ENCODE results near the gene KDF1. TPM values are rescaled to one million over a fixed set of nuclear protein-coding genes. Genes with fewer than 3 reads are reported as not detected.

KDF1 gene
- polyA plus RNA-seq (ENCODE audit: insufficient read length in 3 of 3): 10 to 100 TPM in 1 of 3 donors, 1 to 10 TPM in 2; 8.6 to 10.4 (median 9.3) TPM

DNA sequence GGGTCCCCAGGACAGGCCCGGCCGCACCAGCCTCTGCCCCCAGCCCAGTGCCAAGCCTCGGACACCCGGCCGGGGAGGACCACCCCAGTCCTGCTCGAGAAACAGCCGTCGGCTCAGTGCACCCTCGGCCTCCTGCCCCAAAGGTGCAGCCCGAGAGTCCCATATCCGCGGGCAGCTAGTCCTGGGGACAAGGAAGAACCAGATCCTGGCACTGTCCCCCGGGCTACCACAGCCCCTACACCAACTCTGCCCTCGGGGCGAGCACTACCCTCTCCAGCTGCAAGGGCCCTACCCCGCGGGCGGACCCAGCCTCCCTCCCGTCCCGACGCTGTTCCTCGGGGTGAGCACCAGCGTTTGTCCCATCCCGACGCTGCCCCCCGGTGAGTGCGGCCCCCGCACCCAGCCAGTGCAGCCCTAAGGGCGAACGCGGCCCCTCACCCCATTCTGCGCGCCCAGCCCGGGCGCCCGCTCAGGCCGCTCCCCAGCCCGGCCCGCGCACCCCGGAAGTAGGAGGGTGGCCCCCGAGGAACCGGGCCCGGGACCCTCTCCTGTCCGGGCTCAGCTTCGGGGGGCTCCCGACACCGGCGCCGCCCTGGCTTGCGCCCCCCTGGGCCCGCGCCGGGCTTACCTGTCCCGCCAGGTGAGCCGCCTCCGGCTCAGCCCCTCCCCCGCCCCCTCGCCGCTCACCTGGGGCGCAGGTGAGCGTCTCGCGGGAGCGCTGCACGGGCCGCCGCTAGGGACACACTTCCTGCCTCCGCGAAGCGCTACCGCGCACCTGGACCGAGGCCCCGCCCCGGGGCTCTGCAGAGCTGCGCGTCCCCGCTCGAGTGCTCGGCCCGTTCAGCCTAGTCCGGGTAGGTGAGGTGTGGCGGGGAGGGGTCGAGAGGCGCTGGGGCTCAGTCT lies at the start of gene KDF1:
Gene KDF1 (minus strand): TSS at position 747 of the 903 bp plus-strand sequence. CDS start 8,088 bp downstream, outside the sequence.
- DNase-seq (ENCODE audit: low read depth in 3 of 3, low spot score in 2 of 3): peak; percentile 23 to 61 (median 52)

DNA sequence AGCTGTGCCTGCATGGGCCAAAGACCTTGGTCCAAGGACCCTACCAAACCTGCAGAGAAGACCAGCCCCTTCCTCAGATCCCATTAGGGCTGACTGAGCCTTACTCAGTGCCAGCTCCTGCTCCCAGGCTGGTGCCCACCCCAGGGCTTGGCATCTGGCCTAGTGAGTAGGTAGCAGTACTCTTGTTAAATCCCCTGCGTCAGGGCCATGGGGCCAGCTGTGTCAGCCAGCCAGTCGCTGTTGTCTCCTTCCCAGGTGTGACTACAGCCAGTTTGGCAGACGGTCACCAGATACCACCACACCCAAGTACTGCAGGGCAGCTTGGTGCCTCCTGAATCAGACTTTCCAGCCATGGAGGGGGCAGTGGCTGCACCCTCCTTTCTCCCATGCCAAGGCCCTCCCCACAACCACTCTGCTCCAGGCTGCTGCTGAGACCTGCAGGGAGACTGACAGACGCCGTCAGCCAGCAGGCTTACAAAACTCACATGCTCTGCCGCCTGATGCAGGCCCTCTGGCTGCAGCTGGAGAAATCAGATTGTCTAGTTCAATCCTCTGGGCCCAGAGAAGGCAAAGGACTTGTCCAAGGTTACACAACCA lies 49.4 kb upstream of the KDF1 start:
- no peak for DNase-seq (ENCODE audit: low read depth in 3 of 3, low spot score in 2 of 3)

DNA sequence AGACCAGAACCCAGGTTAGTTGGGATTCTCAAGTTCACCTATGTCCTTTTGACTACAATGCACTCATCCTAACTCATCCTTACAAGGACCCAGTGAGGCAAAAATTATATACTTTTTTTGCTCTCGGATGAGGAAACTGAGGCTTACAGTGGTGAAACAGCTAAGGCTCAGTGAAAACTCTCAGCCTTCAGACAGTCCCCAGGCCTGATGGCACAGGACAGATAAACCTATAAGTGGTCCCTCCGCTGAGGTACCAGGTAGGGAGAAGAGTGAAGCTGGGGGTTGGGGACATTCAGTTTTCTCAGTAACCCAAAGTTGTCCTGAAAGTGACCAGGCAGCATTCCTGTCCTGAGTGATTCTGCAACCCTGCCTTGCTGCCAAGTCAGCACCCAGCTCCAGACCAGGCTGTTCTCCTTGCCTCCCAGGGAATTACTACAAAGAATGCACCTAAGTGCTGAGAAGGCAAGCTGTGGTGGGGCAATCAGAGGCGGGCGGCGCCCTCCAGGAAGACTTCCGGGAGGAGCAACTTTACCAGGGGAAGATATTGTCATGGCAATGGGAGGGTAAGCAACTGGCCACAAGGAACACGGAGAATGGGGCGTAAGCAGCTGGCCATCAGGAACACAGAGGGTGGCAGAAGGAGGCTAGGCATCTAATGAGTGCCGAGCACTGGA lies 47.8 kb upstream of the KDF1 start:
- DNase-seq (ENCODE audit: low read depth in 3 of 3, low spot score in 2 of 3): no peak

- DNase-seq (ENCODE audit: low read depth in 3 of 3, low spot score in 2 of 3): no peak
Measured at GRCh38 chr1:27006683-27007082, 46.4 kb upstream of the KDF1 start.

GRCh38 chr1:27005648-27006496 lies 45.6 kb upstream of the KDF1 start:
- DNase-seq (ENCODE audit: low read depth in 3 of 3, low spot score in 2 of 3): no peak

GRCh38 chr1:27005166-27005530 lies 44.9 kb upstream of the KDF1 start:
- no peak for DNase-seq (ENCODE audit: low read depth in 3 of 3, low spot score in 2 of 3)

- no peak for DNase-seq (ENCODE audit: low read depth in 3 of 3, low spot score in 2 of 3)
Measured at GRCh38 chr1:27004471-27005165, 44.4 kb upstream of the KDF1 start.

DNA sequence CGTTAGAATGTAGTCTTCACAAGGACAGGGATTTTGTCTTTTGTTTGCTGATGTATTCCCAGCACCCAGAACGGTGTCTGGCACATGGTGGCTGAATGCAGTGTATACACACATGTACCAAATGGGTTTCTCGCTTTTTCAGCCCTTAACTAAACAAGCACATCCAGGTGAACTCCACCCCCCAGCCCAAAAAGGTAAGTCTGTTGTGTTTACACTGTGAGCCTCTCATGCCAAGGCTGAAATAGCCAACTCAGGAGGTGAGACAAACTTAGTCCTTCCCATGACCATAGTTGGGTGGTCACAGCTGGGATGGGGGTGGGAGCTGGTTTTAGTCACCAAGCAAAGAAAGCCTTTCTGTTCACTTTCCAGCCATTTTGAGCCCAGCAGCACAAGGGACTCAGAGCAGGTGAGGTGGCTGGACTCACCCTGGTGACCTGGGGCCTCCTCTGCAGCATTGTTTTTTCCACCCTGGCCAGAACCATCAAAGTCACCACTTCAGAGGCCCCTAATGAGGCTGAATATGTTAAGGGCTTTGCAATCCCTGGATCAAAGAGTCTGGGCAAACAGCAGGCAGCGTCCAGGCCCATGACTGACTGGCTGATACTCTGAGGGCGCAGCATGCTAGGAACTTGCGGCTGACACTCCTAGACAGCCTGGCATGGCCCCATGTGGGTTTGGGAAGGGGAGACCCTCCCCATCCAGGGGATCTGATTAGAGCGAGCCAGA lies 43.6 kb upstream of the KDF1 start:
- no peak for DNase-seq (ENCODE audit: low read depth in 3 of 3, low spot score in 2 of 3)

GRCh38 chr1:27001570-27002360 lies 41.5 kb upstream of the KDF1 start:
- DNase-seq (ENCODE audit: low read depth in 3 of 3, low spot score in 2 of 3): no peak

DNA sequence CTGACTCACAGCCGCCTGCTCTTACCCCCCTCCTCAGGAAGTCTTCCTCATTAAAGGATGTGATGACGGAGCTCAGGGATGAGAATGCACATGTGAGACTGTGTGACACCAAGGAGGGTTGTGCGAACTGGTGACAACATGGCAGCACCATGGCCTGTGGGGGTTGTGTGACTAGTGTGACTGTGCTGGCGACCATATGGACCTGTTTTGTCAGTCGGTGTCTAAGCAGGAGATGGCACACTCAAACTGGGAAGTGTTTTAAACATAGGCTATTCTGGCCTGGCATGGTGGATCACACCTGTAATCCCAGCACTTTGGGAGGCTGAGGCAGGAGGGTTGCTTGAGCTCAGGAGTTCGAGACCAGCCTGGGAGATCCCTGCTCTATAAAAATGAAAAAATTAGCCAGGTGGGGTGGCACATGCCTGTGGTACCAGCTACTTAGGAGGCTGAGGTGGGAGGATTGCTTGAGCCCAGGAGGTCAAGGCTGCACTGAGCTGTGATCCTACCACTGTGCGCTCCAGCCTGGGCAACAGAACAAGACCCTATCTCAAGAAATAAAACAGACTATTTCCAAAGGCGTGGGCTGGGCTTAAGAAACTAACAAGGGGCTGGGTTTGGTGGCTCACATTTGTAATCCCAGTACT lies 40.7 kb upstream of the KDF1 start:
- no peak for DNase-seq (ENCODE audit: low read depth in 3 of 3, low spot score in 2 of 3)

DNA sequence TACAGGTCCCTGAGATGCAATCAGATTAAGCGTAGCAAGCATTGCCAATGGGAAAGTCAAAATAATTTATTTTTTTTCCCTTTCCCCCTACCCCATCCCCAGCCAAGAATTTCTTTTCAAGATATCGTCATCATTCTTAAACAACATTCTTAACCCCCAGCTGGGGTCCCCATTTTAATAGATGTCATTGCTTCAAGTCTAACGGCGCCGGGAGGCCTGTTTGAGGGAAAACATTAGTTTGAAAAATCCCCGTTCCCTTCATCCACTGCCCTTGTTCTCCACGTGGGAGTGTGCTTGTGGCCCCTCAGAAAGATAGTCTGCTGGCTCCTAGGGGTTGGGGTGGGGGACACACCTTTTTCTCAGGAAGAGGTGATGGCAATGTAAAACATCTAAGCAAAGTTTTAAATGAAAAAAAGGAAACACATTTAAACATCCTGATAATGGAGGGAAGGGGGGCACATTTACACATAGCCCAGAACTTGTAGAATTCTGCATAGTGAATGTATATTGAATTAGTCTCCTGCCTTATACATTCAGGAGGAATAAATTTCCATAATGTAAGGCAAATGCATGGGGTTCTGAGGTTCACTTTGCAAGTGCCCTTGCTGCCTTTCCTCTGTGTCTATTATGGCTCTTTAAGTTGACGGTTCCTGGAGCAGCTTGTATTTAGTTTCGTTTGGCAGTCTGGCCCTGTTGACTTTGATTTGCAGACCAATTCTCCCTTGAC lies 40.0 kb upstream of the KDF1 start:
- no peak for DNase-seq (ENCODE audit: low read depth in 3 of 3, low spot score in 2 of 3)

GRCh38 chr1:26999440-26999987 lies 39.2 kb upstream of the KDF1 start:
- no peak for DNase-seq (ENCODE audit: low read depth in 3 of 3, low spot score in 2 of 3)

DNA sequence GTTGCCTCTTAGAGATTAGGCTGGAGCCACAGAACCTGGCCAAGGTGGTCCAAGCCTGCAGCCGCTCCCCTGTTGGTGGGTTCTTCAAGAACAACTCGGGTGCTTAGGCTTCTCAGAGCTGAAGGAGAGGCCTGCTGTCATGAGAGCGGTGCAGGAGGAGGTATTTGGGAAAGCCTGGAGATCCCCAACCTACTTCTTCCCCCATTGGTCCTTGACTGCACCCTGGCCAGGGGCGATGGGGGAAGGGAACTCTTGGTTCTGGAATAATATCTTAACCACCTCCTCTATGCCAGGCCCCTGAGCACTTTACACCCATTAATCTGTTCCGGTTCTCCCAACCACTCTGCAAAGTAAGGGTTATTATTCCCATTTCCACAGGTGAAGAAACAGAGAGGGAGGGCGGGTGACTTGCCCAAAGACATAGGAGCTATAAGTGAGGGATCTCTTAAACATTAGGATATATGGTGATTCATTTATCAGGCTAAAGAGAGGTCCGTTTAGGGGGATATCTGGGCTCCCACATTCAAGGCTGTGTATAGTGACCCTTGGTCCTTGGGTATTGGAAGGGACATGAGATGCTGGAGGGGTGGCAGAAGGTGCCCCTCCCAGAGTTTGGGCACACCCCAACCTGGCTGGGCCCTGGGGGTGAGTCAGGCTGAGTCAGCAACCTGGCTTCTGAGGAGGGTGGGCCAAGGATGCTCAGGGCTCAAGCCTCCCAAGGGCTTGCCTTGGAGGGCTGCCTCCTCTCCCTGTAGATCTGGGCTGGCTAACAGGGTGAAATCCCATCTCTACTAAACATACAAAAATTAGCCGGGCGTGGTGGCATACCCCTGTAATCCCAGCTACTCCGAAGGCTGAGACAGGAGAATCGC lies 38.4 kb upstream of the KDF1 start:
- no peak for DNase-seq (ENCODE audit: low read depth in 3 of 3, low spot score in 2 of 3)

- DNase-seq (ENCODE audit: low read depth in 3 of 3, low spot score in 2 of 3): no peak
Measured at GRCh38 chr1:26996665-26997064, 36.4 kb upstream of the KDF1 start.

GRCh38 chr1:26996024-26996423 lies 35.8 kb upstream of the KDF1 start:
- DNase-seq (ENCODE audit: low read depth in 3 of 3, low spot score in 2 of 3): no peak
